Muscle layer of duodenum (tissue), 2 donors: ENCODE results near the gene PLA2G2F.

Experiments used
- H3K27ac ChIP-seq: one replicate; pipeline ENCODE4 v1.7.0; 2013; ENCODE audit warnings: mild to moderate bottlenecking, low read length
- H3K27me3 ChIP-seq: one replicate; pipeline ENCODE4 v1.7.0; 2013; ENCODE audit warnings: low read depth, mild to moderate bottlenecking, control low read depth, low read length
- H3K36me3 ChIP-seq, 2 donors: one replicate each; pipeline ENCODE4 v1.7.0; 2013; ENCODE audit warnings: low read length in 2 of 2, control low read depth in 1 of 2, mild to moderate bottlenecking in 1 of 2; ENCODE audit not compliant: insufficient read depth in 2 of 2, control insufficient read depth in 1 of 2
- H3K4me1 ChIP-seq, 2 donors: one replicate each; pipeline ENCODE4 v1.7.0; 2013; ENCODE audit warnings: low read length in 2 of 2, mild to moderate bottlenecking in 2 of 2, control low read depth in 1 of 2, moderate library complexity in 1 of 2; ENCODE audit not compliant: insufficient read depth in 2 of 2, control insufficient read depth in 1 of 2
- H3K4me3 ChIP-seq, 2 donors: one replicate each; pipeline ENCODE4 v1.7.0; 2013; ENCODE audit warnings: low read length in 2 of 2, low read depth in 1 of 2, mild to moderate bottlenecking in 1 of 2
- H3K9me3 ChIP-seq, 2 donors: one replicate each; pipeline ENCODE4 v1.7.0; 2013; ENCODE audit warnings: low read length in 2 of 2, control low read depth in 1 of 2, mild to moderate bottlenecking in 1 of 2; ENCODE audit not compliant: control insufficient read depth in 1 of 2
- donor health status: healthy.

The PLA2G2F gene

GRCh38 chr1:20187813-20188454 is 48.8 kb downstream of the PLA2G2F start:
- H3K36me3 ChIP-seq: peaks cover 0 to 6% of the 10 kb centered on the region in 2 donors
- no peaks in the 10 kb centered on the region for H3K27me3 ChIP-seq

GRCh38 chr1:20188455-20188817 is 49.3 kb downstream of the PLA2G2F start:
- Histone ChIP-seq H3K9me3 (no peaks in the 10 kb centered on the region), H3K27ac (peak overlapping the region; percentile 82)

More at GRCh38 chr1:20187813-20188454, 48.8 kb downstream of the PLA2G2F start:
- H3K9me3 ChIP-seq: no peaks in the 10 kb centered on the region
- H3K4me1 ChIP-seq: peaks cover 7 to 22% of the 10 kb centered on the region in 2 donors
- H3K27ac ChIP-seq: peak overlapping the region; percentile 82
- H3K4me3 ChIP-seq: no peak overlapping the region

GRCh38 chr1:20189664-20190063 is 50.5 kb downstream of the PLA2G2F start:
- Histone ChIP-seq H3K4me3 (no peak overlapping the region), H3K4me1 (peaks cover 12 to 17% of the 10 kb centered on the region in 2 donors), H3K36me3 (peaks cover 0 to 6% of the 10 kb centered on the region in 2 donors), H3K27me3 (no peaks in the 10 kb centered on the region), H3K27ac (no peak overlapping the region), H3K9me3 (no peaks in the 10 kb centered on the region)

More at GRCh38 chr1:20188455-20188817, 49.3 kb downstream of the PLA2G2F start:
- Histone ChIP-seq H3K4me3 (no peak overlapping the region), H3K4me1 (peaks cover 7 to 19% of the 10 kb centered on the region in 2 donors), H3K36me3 (peaks cover 0 to 6% of the 10 kb centered on the region in 2 donors), H3K27me3 (no peaks in the 10 kb centered on the region)

GRCh38 chr1:20190256-20191160 is 51.4 kb downstream of the PLA2G2F start:
- no peak overlapping the region for H3K27ac ChIP-seq
- peaks cover 17 to 20% of the 10 kb centered on the region in 2 donors for H3K4me1 ChIP-seq
- no peak overlapping the region for H3K4me3 ChIP-seq
- no peaks in the 10 kb centered on the region for H3K9me3 ChIP-seq
- peaks cover 0 to 6% of the 10 kb centered on the region in 2 donors for H3K36me3 ChIP-seq
- no peaks in the 10 kb centered on the region for H3K27me3 ChIP-seq

- Histone ChIP-seq H3K4me3 (no peak overlapping the region), H3K36me3 (peaks cover 0 to 6% of the 10 kb centered on the region in 2 donors), H3K27ac (no peak overlapping the region), H3K27me3 (no peaks in the 10 kb centered on the region), H3K9me3 (no peaks in the 10 kb centered on the region), H3K4me1 (peaks cover 16 to 20% of the 10 kb centered on the region in 2 donors)
These were observed 52.2 kb downstream of the PLA2G2F start for GRCh38 chr1:20191266-20191825.

- Histone ChIP-seq H3K4me1 (peaks cover 14 to 19% of the 10 kb centered on the region in 2 donors), H3K9me3 (no peaks in the 10 kb centered on the region), H3K4me3 (no peak overlapping the region), H3K36me3 (peaks cover 0 to 6% of the 10 kb centered on the region in 2 donors), H3K27me3 (no peaks in the 10 kb centered on the region), H3K27ac (no peak overlapping the region)
These were observed 53.2 kb downstream of the PLA2G2F start for GRCh38 chr1:20192364-20192763.

GRCh38 chr1:20192871-20193411 is 53.8 kb downstream of the PLA2G2F start:
- Histone ChIP-seq H3K27me3 (no peaks in the 10 kb centered on the region), H3K4me1 (peaks cover 14 to 16% of the 10 kb centered on the region in 2 donors), H3K27ac (no peak overlapping the region), H3K9me3 (no peaks in the 10 kb centered on the region), H3K4me3 (no peak overlapping the region), H3K36me3 (peaks cover 0 to 6% of the 10 kb centered on the region in 2 donors)

GRCh38 chr1:20194224-20194623 is 55.1 kb downstream of the PLA2G2F start:
- H3K4me3 ChIP-seq: no peak overlapping the region
- H3K27ac ChIP-seq: no peak overlapping the region
- peaks cover 6 to 12% of the 10 kb centered on the region in 2 donors for H3K4me1 ChIP-seq
- no peaks in the 10 kb centered on the region for H3K27me3 ChIP-seq
- H3K36me3 ChIP-seq: peaks cover 0 to 6% of the 10 kb centered on the region in 2 donors
- no peaks in the 10 kb centered on the region for H3K9me3 ChIP-seq

GRCh38 chr1:20194757-20195461 is 55.8 kb downstream of the PLA2G2F start:
- H3K4me1 ChIP-seq: peaks cover 3 to 12% of the 10 kb centered on the region in 2 donors
- H3K9me3 ChIP-seq: no peaks in the 10 kb centered on the region
- no peak overlapping the region for H3K4me3 ChIP-seq
- no peak overlapping the region for H3K27ac ChIP-seq
- peaks cover 0 to 6% of the 10 kb centered on the region in 2 donors for H3K36me3 ChIP-seq
- H3K27me3 ChIP-seq: no peaks in the 10 kb centered on the region

- Histone ChIP-seq H3K9me3 (no peaks in the 10 kb centered on the region), H3K4me1 (peaks cover 3 to 12% of the 10 kb centered on the region in 2 donors), H3K27me3 (no peaks in the 10 kb centered on the region), H3K4me3 (no peak overlapping the region), H3K36me3 (peaks cover 0 to 6% of the 10 kb centered on the region in 2 donors), H3K27ac (no peak overlapping the region)
These were observed 56.3 kb downstream of the PLA2G2F start for GRCh38 chr1:20195462-20195780.
